AG08396 (cell line): ENCODE data around the gene GTF2E1.
"Not testable (repeated sequence)": the region's sequence is repeated elsewhere in the genome, so short reads cannot be mapped to it uniquely, and the experiment has no call there.

ENCODE experiments used
- DNase-seq: peaks from one replicate; pipeline ENCODE4 v3.0.0; 2012; ENCODE audit warnings: low spot score, mixed read lengths

Gene GTF2E1

DNA sequence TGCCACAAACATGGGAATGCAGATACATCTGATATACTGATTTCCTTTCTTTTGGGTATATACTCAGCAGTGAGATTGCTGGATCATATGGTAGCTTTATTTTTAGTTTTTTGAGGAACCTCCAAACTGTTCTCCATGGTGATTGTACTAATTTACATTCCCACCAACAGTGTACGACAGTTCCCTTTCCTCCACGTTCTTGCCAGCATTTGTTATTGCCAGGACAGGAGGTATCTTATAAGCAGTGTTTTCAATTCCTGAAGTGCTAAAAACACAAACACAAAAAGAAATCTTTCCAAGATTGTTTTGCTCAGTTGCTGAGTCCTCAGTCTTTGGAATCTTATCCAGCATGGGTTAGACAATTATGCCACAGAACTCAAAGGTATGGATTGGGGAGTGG lies 13.5 kb downstream of the GTF2E1 start:
- DNase-seq = no peak

DNA sequence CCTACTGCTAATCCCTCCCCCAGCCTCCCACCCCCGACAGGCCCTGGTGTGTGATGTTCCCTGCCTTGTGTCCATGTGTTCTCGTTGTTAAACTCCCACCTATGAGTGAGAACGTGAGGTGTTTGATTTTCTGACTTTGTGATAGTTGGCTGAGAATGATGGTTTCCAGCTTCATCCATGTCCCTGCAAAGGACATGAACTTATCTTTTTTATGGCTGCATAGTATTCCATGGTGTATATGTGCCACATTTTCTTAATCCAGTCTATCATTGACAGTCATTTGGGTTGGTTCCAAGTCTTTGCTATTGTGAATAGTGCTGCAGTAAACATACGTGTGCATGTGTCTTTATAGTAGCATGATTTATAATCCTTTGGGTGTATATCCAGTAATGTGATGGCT lies 16.0 kb downstream of the GTF2E1 start:
- DNase-seq = not testable (repeated sequence)

DNA sequence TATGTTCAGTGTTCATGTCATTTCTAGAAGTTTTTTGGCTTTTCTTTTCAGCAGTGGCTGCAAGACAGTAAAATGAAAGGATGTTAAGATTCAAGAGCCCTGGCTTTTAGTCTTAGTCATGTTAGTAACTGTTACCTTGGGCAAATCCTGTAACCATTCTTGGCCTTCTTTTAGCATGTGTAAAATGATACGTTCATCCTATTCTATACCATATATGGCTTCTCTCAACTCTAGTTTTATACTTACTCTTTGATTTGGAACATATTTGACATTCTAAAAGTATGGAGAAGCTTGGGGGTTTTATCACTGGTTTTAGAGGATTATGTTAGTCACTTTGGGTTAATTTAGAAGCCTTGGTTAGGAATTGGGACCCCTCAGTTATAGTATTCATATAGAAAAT lies 20.1 kb downstream of the GTF2E1 start:
- no peak for DNase-seq

DNA sequence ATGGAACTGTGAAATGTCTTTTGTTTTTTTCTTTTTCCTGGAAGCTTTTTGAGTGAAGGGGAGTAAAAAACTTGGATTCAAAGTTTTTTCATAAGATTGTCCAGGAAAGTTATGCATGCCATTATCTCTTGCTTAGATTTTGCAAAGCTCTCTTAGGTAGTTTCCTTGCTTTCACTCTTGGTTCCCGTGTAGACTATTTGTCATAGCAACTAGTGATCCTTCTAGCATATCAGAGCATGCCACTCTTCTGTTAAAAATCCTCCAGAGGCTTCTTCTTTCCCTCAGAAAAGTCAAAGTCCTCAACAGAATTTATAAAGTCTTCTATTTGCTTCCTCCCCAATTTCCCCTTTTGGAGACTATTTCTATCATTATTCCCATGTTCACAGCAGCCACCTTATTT lies 21.1 kb downstream of the GTF2E1 start:
- no peak for DNase-seq

DNA sequence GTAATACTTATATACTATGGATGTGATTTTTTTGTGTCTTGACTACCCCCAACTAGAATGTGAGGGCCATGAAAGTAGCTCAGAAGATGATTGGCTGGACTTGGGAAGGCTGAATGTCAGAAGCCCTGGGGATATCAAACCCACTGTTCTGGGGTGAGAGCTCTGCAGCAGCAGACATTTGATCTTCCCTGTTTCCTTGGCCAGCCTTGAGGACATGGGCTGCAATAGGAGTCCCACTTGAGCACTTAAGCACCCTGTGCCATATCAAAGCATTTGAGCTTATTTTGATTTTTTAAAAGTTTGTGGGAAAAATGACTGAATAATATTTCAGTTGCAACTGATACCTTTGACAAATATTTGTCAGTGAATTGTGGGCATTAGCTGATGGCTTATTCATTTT lies 21.7 kb downstream of the GTF2E1 start:
- no peak for DNase-seq

DNA sequence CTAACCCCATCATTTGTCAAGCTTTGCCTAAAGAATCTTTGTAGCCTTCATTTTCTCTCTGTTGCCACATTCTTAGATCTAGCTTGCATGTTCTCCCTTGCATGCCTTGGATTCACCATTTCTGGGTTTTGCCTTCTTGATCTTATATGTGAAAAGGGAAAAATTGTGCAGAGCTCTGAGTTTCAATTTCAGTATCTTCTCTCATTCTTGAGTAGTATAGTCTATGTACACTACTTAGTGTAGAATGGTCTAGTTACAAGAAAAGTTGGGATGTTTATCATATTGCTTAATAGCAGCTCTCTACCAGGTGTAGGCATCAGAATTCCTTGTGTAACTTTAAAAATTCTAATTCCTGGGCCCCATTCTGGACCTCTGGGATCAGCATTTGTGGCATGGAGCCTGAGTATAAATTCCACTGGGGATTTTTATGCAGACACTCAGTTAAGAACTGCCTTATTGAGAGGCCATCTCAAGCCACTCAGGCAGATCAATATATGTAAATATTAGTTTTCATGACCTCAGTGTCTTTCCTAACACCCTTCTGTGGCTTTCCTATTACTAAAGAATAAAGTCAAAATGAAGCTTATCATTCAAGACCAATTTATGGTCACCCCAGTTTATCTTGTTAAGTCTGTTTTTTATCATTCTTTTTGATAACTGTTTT lies 23.4 kb downstream of the GTF2E1 start:
- no peak for DNase-seq

DNA sequence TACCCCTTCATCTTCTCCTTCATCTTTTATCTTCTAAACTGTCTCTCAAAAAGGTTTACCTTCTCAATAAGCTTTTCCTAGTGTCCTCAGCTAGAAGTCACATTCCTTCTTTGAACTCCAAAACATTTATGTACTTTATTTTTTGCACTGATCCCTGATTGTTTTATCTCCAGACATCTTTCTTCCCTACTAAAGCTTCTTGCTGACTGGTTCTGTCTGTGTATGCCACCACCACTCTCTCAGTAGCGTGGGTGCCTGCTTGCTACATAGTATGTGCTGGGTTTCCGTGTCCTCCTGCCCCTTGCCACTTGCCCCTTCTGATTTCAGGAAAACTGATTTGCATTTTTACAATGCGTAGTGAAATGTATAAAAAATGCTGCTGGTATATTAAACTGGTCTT lies 24.0 kb downstream of the GTF2E1 start:
- DNase-seq = no peak

DNA sequence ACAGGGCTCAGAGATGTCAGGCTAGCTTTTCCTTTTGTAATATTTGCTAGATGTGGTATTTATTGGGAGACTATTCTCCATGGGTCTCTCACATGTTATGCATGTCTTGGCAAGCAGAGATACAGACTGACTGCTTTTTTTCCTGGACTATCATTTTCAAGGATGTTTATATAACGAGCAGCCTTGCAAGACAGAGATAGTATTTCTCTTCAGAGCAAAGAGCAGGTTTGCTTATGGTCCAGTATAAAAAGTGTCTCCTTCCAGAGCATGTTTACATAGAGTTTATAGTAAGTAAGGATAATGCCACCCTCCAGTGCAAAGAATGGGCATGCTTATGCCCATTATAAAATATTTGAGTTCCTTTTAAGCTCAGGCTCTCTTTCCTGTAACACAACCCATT lies 24.6 kb downstream of the GTF2E1 start:
- peak; percentile 10 for DNase-seq

DNA sequence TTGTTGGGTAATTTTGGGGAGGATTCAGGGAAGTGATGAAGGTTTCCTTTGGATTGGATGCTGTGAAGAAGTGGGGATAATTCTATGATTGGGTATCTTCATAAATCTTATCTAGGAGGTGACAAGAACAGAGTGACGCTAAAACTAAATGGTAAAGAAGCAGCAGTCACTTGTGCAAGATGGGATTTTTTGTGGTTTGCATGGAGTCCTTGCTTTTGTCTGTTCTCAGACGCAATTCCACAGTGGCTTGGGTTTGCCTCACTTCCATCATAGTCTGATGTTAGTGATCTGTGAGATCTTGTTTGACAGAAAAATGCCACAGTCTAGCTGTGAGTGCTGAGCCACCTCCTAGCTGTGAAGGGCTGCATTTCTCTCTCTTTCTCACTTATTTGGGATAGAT lies 26.9 kb downstream of the GTF2E1 start:
- no peak for DNase-seq

DNA sequence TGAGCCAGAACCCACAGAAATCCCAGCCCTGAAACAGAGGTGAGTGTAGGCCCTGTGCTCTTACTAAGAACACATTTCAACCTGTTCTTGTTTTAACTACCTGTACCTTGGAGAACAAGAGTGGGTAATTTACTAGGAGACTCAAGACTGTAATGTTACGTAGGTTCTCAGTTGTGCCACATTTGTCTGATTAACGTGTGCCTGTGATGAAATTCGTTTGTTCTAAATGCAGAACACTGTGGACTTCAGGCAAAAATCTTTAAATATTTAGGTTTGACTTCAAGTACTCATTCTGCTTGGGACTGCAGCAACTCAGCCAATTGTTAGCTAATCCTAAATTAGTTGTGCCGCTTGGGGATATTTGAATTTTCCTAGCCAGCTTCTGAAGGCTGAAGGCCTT lies 28.3 kb downstream of the GTF2E1 start:
- DNase-seq = no peak

DNA sequence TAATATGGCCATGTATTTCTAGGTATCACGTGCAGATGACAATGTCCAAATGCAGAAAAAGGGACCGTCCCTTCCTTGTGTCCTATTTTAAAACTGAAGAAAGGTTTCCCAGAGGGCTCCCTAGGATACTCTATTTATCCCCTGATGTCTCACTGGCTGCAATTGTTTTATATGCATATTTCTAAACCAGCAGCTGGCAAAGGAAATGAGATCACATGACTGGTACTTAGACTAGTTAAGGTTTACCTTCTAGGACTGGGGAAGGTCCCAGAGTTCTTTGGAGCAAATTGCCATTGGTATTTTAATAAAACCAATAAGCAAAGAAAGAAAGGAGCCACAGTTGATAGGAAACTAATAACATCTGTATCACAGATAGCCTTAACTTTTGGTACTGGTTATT lies 29.5 kb downstream of the GTF2E1 start:
- DNase-seq = no peak

DNA sequence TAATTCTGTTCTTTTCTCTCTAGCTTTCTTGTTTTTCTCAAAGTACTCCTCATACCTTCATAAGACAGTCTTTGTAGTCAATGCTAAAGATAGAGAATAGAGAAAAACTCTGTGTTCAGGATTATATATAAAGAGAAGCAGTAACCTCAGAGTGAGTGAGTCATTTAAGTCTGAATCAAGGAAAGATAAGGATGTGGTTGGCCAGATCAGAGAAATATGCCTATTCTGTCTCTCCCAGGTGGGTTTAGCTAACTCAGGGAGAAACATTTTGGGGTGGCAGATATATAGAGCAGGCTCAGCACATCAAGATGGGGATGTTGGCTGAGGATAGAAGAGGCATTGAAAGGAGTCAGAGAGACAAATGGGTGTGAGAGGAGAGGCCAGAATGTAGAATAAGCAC lies 31.4 kb downstream of the GTF2E1 start:
- no peak for DNase-seq

DNA sequence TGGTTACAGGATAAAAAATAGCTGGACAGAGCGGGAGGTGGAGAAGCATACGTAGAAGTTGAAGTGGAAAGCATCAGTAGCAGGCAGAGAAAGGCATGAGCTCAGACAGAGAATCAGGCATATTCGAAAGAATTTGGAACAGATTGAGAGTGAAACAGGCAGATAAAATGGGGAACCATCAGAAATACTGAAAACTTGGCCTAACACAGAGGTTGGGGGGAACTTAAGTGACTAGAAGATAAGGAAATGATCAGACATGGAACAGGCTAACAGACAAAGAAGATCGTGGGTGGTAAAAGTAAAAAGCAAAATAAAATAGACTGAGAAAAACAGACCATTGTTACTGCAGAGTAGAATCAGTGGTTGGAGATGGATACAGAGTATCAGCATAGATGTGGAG lies 32.9 kb downstream of the GTF2E1 start:
- no peak for DNase-seq

DNA sequence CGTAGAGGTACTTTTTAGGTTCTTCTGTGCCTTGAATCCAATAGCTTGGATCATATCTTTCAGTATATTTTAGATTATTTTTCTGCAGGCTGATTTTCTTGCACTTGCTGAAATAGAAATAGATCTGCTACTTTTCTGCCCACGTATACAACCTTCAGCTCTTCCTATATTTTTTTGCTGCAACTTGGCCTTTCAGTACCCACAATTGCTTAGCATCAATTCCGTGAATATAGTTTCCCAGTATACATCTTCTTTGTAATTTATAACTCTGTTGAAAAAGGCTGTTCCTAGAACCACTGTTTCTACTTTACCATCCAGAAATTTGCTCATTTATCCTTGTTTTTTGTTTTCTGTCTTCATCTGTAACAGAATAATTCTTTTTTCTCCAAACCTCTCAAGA lies 36.2 kb downstream of the GTF2E1 start:
- no peak for DNase-seq

DNA sequence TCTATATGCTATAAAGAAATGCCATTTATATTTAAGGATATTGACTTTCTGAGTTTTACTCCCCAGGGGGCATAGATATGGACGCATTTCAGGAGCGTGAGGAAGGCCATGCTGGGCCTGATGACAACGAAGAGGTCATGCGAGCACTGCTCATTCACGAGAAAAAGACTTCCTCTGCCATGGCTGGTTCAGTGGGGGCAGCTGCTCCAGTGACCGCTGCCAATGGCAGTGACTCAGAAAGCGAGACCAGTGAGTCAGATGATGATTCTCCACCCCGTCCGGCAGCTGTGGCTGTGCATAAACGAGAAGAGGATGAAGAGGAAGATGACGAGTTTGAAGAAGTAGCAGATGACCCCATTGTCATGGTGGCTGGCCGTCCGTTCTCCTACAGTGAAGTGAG lies 38.4 kb downstream of the GTF2E1 start:
- peak; percentile 25 for DNase-seq

DNA sequence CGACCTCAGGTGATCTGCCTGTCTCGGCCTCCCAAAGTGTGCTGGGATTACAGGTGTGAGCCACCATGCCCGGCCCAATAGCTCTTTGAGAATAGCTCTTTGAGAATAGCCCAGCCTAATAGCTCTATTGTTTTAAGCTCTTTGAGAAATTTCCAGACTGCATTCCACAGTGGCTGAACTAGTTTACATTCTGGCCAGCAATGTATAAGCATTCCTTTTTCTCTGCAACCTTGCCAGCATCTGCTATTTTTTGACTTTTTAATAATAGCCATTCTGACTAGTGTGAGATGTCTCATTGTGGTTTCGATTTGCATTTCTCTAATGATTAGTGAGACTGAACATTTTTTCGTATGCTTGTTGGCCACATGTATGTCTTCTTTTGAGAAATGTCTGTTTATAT lies 43.3 kb downstream of the GTF2E1 start:
- not testable (repeated sequence) for DNase-seq

DNA sequence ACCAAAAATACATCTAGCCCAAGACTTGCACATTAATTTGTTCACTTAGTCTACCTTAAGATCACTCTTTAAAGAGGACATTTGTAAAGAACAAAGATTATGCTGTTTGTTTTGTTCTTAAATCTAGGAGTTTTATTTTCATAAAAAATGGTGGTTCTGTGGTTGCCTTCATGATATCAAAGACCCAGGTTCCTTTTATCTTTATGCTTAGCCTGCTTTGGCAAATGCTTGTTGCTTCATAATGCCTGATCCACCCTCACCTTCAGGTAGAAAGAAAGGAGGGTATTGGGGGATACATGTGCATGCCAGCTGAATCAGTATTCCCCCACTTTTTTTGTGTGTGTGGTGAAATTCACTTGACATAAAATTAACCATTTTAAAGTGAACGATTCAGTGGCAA lies 48.5 kb downstream of the GTF2E1 start:
- DNase-seq = no peak

DNA sequence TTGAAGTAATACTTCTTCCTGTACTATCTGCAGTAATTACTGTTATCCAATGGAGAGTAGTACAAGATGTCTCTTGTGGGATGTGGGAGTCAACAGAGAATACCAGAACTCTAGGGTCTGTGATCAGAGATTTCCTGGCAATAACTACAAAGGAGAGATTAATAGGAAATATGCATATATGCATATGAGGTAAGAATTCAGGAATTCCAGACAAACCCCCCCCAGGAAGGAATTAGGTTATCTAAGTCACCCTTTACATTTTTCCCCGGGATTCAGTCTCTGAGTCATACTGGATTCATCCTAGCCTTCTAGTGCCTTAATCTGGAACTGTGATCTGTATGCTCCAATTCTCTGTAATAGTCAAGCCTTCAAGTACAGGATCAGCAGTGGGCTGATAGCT lies 49.4 kb downstream of the GTF2E1 start:
- DNase-seq = peak; percentile 28

DNA sequence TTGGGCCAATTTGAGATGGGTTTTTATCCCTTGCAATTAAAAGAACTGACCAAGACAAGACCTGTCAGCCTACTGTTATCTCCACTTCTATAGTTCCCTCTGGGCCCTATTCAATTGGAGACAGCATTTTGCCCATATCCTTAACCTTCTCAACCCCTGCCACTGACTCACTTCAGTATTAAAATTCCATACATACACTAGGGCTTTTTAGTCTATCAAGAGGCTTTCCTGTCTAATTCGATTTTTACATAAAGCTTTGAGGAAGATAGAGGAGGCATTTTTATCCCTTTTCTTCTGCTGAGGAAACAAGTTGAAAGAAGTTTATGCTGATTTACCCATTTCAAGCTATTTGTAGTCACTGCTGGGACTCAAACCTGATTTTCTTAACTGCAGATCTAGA lies 51.1 kb downstream of the GTF2E1 start:
- no peak for DNase-seq

DNA sequence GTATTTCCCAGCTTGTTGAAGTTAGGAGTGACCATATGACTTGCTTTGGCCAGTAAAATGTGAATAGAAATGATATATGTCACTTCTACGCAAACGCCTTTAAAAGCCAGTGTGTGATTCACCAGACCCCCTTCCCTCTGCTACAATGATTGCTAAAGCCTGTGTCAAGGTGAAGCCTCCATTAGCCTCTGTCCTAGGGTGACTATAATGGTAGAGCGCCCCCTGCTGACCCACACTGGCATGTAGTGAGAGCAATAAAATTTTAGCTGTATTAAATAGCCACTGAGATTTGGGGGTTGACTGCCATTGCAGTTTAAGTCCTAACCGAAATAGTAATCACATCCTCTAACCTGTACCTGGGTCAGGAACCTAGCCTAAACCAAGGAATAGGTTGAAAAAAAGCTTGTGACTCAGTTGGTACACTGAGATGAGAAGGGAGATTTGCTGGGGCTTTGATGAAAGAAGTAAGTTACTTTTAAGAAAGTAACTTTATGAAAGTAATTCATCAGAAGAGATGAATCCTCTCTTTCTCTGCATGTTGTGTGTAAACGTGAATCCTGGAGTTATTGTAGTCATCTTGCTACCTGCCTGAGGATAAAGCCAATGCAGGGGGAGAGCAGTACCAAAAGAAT lies 52.6 kb downstream of the GTF2E1 start:
- peak; percentile 57 for DNase-seq

DNA sequence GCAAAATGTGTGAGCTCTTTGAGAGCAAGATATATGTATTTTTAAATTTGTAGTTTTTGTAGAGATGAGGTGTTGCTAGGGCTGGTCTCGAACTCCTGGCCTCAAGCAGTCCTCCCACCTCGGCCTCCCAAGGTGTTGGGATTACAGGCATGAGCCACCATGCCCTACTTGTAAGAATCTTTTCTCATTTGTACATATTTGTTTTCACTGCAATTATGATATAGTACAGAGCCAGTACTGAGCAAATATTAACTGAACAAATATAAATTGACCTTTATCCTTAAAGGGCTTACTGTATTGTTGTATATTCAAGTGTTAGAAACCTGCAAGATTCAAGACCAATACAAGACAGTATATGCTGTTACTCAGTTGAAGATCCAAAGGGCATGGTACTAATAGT lies 53.4 kb downstream of the GTF2E1 start:
- DNase-seq = no peak

DNA sequence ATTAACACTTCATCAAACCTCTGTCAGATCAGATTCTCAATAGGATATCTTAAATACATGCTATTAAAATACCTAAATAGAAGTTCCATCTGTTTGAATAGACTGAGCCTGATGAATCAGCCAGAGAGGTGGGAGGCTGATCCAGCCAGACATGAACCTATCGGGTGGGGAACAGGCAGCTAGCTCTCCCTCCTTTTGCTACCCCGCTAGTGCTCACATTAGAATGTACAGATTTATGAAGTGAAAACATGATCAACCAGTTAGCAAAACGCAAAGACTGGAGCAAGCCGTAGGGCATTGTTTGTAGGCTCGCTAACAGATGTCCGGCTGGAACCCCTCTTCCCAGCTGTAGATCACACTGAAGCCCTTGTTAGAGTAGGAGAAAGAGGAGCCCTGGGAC lies 54.4 kb downstream of the GTF2E1 start:
- DNase-seq = no peak

DNA sequence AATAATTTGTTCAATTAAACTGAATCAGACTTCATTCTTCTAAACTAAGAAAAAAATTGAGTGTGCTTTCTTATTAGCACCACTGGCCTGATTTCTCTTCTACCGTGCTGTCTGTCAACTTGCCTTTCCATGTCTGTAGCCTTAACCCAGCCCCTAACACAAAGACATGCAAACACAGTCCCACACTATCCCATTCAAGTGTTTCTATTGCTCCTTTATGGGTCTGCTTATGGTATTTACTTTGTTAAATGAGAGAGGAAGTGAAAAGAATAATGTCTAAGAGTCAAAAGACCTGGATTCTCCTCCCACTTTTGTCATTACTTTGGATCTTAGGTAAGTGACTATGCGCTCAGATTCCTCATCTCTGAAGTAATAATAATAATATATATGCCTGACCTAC lies 55.3 kb downstream of the GTF2E1 start:
- DNase-seq = no peak

DNA sequence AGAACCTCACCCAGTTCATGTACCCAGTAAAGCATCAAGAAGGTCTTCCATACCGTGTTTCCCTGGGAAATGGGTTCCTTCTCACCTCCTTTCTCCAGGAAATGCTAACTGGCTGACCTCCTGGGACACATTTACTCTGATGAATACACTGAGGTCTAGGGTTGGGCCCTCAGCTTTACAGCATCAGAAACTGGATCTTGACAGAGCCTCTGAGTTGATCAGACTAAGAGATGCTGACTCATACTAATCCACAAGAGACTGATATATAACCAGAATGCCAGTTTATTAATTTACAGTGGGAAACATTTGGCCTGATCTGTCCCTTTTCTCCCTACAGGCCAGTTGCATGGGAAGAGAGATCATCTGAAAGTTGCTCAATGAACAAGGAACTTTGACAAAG lies 55.8 kb downstream of the GTF2E1 start:
- no peak for DNase-seq
